Inflammatory macrophage treated with lipopolysaccharide for 4 hours (primary cell): ENCODE measurements around the gene P2RX3.

Experiments used
- DNase-seq: peaks from one replicate; pipeline ENCODE4 v3.0.0-alpha.2; 2020

P2RX3 gene

GRCh38 chr11:57405271-57405860, 67.2 kb downstream of the P2RX3 start:
- DNase-seq, result peak; percentile 93

GRCh38 chr11:57406337-57406904, 68.3 kb downstream of the P2RX3 start:
- DNase-seq, result peak; percentile 96

- DNase-seq, result no peak
Observed at GRCh38 chr11:57407010-57407920, 69.1 kb downstream of the P2RX3 start.

GRCh38 chr11:57407941-57408475, 69.9 kb downstream of the P2RX3 start:
- no peak for DNase-seq

GRCh38 chr11:57408771-57409170, 70.6 kb downstream of the P2RX3 start:
- no peak for DNase-seq

- no peak for DNase-seq
Observed at GRCh38 chr11:57409321-57410100, 71.4 kb downstream of the P2RX3 start.

- DNase-seq, result peak; percentile 84
Observed at GRCh38 chr11:57410287-57410686, 72.1 kb downstream of the P2RX3 start.

GRCh38 chr11:57413681-57414080, 75.5 kb downstream of the P2RX3 start:
- DNase-seq, result no peak

GRCh38 chr11:57414612-57415212, 76.6 kb downstream of the P2RX3 start:
- DNase-seq, result no peak

- DNase-seq, result no peak
Observed at GRCh38 chr11:57416436-57416835, 78.3 kb downstream of the P2RX3 start.

- DNase-seq, result peak; percentile 70
Observed at GRCh38 chr11:57417056-57417455, 78.9 kb downstream of the P2RX3 start.

GRCh38 chr11:57418131-57418530, 80.0 kb downstream of the P2RX3 start:
- DNase-seq, result no peak

- DNase-seq, result no peak
Observed at GRCh38 chr11:57419146-57419545, 81.0 kb downstream of the P2RX3 start.

GRCh38 chr11:57421066-57421465, 82.9 kb downstream of the P2RX3 start:
- DNase-seq, result no peak

- no peak for DNase-seq
Observed at GRCh38 chr11:57421805-57422204, 83.7 kb downstream of the P2RX3 start.
